NCI-H2029 (cell line): ENCODE data around the gene PADI3.

ENCODE experiments used
- DNase-seq: peaks from one replicate; lab custom pipeline; 2025; lab: John Stamatoyannopoulos, UW

PADI3 gene

GRCh38 chr1:17274186-17275170 is 25.6 kb downstream of the PADI3 start:
- DNase-seq, result no peak

- no peak for DNase-seq
These were observed 27.7 kb downstream of the PADI3 start for GRCh38 chr1:17276568-17276967.

GRCh38 chr1:17277511-17278159 is 28.7 kb downstream of the PADI3 start:
- DNase-seq, result no peak

GRCh38 chr1:17278996-17279830 is 30.3 kb downstream of the PADI3 start:
- no peak for DNase-seq

GRCh38 chr1:17280436-17280835 is 31.5 kb downstream of the PADI3 start:
- no peak for DNase-seq

- DNase-seq, result no peak
These were observed 32.0 kb downstream of the PADI3 start for GRCh38 chr1:17280894-17281293.

- no peak for DNase-seq
These were observed 32.9 kb downstream of the PADI3 start for GRCh38 chr1:17281775-17282181.

- DNase-seq, result no peak
These were observed 33.9 kb downstream of the PADI3 start for GRCh38 chr1:17282836-17283235.

- DNase-seq, result no peak
These were observed 37.7 kb downstream of the PADI3 start for GRCh38 chr1:17286646-17287045.

- DNase-seq, result no peak
These were observed 38.4 kb downstream of the PADI3 start for GRCh38 chr1:17287130-17287776.

GRCh38 chr1:17289721-17290120 is 40.8 kb downstream of the PADI3 start:
- DNase-seq, result no peak

GRCh38 chr1:17290553-17290952 is 41.7 kb downstream of the PADI3 start:
- DNase-seq, result no peak

GRCh38 chr1:17292299-17293160 is 43.6 kb downstream of the PADI3 start:
- DNase-seq, result no peak

- DNase-seq, result peak; percentile 3
These were observed 45.0 kb downstream of the PADI3 start for GRCh38 chr1:17293681-17294425.

- no peak for DNase-seq
These were observed 46.4 kb downstream of the PADI3 start for GRCh38 chr1:17295292-17295691.

GRCh38 chr1:17296086-17296485 is 47.2 kb downstream of the PADI3 start:
- no peak for DNase-seq

GRCh38 chr1:17297991-17298390 is 49.1 kb downstream of the PADI3 start:
- DNase-seq, result no peak

- no peak for DNase-seq
These were observed 52.9 kb downstream of the PADI3 start for GRCh38 chr1:17301767-17302166.

- no peak for DNase-seq
These were observed 55.4 kb downstream of the PADI3 start for GRCh38 chr1:17304151-17304825.

- no peak for DNase-seq
These were observed 55.9 kb downstream of the PADI3 start for GRCh38 chr1:17304826-17305175.
